HCT116 (cell line): ENCODE results near the gene CCDC148. TPM values are rescaled to one million over a fixed set of nuclear protein-coding genes. Genes with fewer than 3 reads are reported as not detected.

Experiments
- ATAC-seq: fragments of 200-7000 bp; cut with Tn5 transposase; 2 replicates; pipeline ENCODE4 v1.9.1; 2020; ENCODE audit warnings: mild to moderate bottlenecking, moderate library complexity
- BruUV-seq: library from RNA; stranded (reverse); fragments of 400-500 nt; replicated peaks from 2 replicates; lab custom pipeline; 2021; lab: Mats Ljungman, UMichigan
- CTCF ChIA-PET: fragments of 300-600 bp; sonication (Branson Sonifier 250); formaldehyde crosslinking; loops from one replicate; lab custom pipeline; 2021; ENCODE audit warnings: antibody characterized with exemption; lab: Charles Lee
- POLR2A ChIA-PET: fragments of 300-600, 350-600 bp; sonication (Branson Sonifier 250); formaldehyde crosslinking; loops from one replicate; lab custom pipeline; 2021; ENCODE audit warnings: antibody characterized with exemption; lab: Charles Lee
- RAD21 ChIA-PET, 2 experiments: fragments of 300-600 bp; sonication (Branson Sonifier 250); formaldehyde crosslinking; loops; one replicate each; lab custom pipeline; 2023; ENCODE audit warnings: low total read pairs in 2 of 2; ENCODE audit not compliant: uncharacterized antibody in 2 of 2, unreplicated experiment in 2 of 2, low non-redundant PET in 1 of 2; lab: Charles Lee
- DNase-seq: peaks from one replicate; pipeline ENCODE4 v3.0.0-alpha.2; 2010; ENCODE audit warnings: low read depth, low spot score
- H2AFZ ChIP-seq: fragments of 200-600 bp; shearing (Covaris generic), sonication (generic); 2 replicates; pipeline ENCODE4 v1.6.1; 2017; ENCODE audit warnings: low read depth, mixed run types, mixed read lengths, antibody characterized with exemption, low read length; ENCODE audit not compliant: poor library complexity, severe bottlenecking
- H3K27ac ChIP-seq: 2 replicates; pipeline ENCODE4 v1.5.1; 2012; ENCODE audit warnings: low read depth, low read length
- H3K27me3 ChIP-seq: fragments of 200-600 bp; sonication (generic); 2 replicates; pipeline ENCODE4 v1.6.1; 2016; ENCODE audit warnings: mixed run types, low read length, mixed read lengths; ENCODE audit not compliant: insufficient read depth
- H3K36me3 ChIP-seq, 2 experiments: fragments of 200-500 bp in 1 of 2; fragments of 200-600 bp in 1 of 2; sonication (Bioruptor generic) in 1 of 2; sonication (generic) in 1 of 2; 2 replicates each; pipeline versions ENCODE4 v1.5.1 to v1.6.1; 2014 to 2016; ENCODE audit warnings: low read length in 2 of 2, inconsistent platforms in 1 of 2, mixed read lengths in 1 of 2, mixed run types in 1 of 2; ENCODE audit not compliant: insufficient read depth in 2 of 2, control insufficient read depth in 1 of 2
- H3K4me1 ChIP-seq, 2 experiments: fragments of 200-600 bp in 1 of 2; sonication (generic) in 1 of 2; 2 replicates each; pipeline versions ENCODE4 v1.5.1 to v1.6.1; 2012 to 2017; ENCODE audit warnings: low read length in 2 of 2, inconsistent platforms in 1 of 2, mild to moderate bottlenecking in 1 of 2, mixed read lengths in 1 of 2, mixed run types in 1 of 2, moderate library complexity in 1 of 2; ENCODE audit not compliant: insufficient read depth in 2 of 2, control insufficient read depth in 1 of 2
- H3K4me2 ChIP-seq: fragments of 200-600 bp; sonication (generic); 2 replicates; pipeline ENCODE4 v1.6.1; 2017; ENCODE audit warnings: mixed run types, low read length, mixed read lengths
- H3K4me3 ChIP-seq, 2 experiments: fragments of 200-600 bp in 1 of 2; sonication (generic) in 1 of 2; replicated peaks in 1 of 2; 2 replicates each; pipeline ENCODE4 v1.5.1; 2011 to 2016; ENCODE audit warnings: low read length in 2 of 2, control low read depth in 1 of 2, low read depth in 1 of 2, mild to moderate bottlenecking in 1 of 2, mixed read lengths in 1 of 2, mixed run types in 1 of 2
- H3K79me2 ChIP-seq: fragments of 200-600 bp; sonication (generic); 2 replicates; pipeline ENCODE4 v1.6.1; 2017; ENCODE audit warnings: mild to moderate bottlenecking, mixed run types, low read length, moderate library complexity, mixed read lengths; ENCODE audit not compliant: insufficient read depth
- H3K9ac ChIP-seq: fragments of 200-600 bp; sonication (generic); 2 replicates; pipeline ENCODE4 v1.6.1; 2016; ENCODE audit warnings: low read length, mixed read lengths
- H3K9me2 ChIP-seq: fragments of 200-600 bp; sonication (generic), shearing (Covaris generic); 2 replicates; pipeline ENCODE4 v1.6.1; 2017; ENCODE audit warnings: mixed run types, mild to moderate bottlenecking, moderate library complexity; ENCODE audit not compliant: insufficient read depth
- H3K9me3 ChIP-seq, 2 experiments: fragments of 200-500 bp in 1 of 2; fragments of 200-600 bp in 1 of 2; sonication (Bioruptor generic) in 1 of 2; sonication (generic) in 1 of 2; 2 replicates each; pipeline ENCODE4 v1.6.1; 2014 to 2017; ENCODE audit warnings: low read length in 2 of 2, mixed read lengths in 2 of 2, inconsistent platforms in 1 of 2, low read depth in 1 of 2, mild to moderate bottlenecking in 1 of 2, mixed run types in 1 of 2, moderate library complexity in 1 of 2; ENCODE audit not compliant: control insufficient read depth in 1 of 2, insufficient read depth in 1 of 2
- H4K20me1 ChIP-seq: fragments of 200-600 bp; sonication (generic), shearing (Covaris generic); 2 replicates; pipeline ENCODE4 v1.6.1; 2017; ENCODE audit warnings: mixed run types, mild to moderate bottlenecking, moderate library complexity; ENCODE audit not compliant: insufficient read depth
- EZH2 ChIP-seq: fragments of 200-600 bp; sonication (generic); IDR thresholded peaks from 2 replicates; pipeline ENCODE4 v1.6.1; 2017; ENCODE audit warnings: antibody characterized with exemption, mixed run types
- EZH2phosphoT487 ChIP-seq: fragments of 200-600 bp; IDR thresholded peaks from 2 replicates; pipeline ENCODE4 v1.6.1; 2018; ENCODE audit warnings: antibody characterized with exemption, borderline replicate concordance
- FOSL1 ChIP-seq: IDR thresholded peaks from 2 replicates; pipeline ENCODE4 v1.6.1; 2012; ENCODE audit warnings: low read depth
- JUND ChIP-seq: IDR thresholded peaks from 2 replicates; pipeline ENCODE4 v1.6.1; 2012
- POLR2A ChIP-seq: IDR thresholded peaks from 2 replicates; pipeline ENCODE4 v1.7.0; 2011; ENCODE audit warnings: borderline replicate concordance; ENCODE audit not compliant: insufficient read depth, insufficient read length; ENCODE audit errors: extremely low read depth
- intact Hi-C: fragments of 100-400 bp; cut with micrococcal nuclease; formaldehyde crosslinking; loops from 2 replicates; pipeline ENCODE4 v1.10.0; 2022
- total RNA-seq: library from RNA; stranded (reverse); gene quantifications from one replicate; pipeline ENCODE4 v1.2.1, GENCODE V29; 2021; ENCODE audit not compliant: unreplicated experiment
- TF ChIP-seq, protein P1 (sequence below): IDR thresholded peaks from 2 replicates; pipeline ENCODE4 v1.6.1; 2011; ENCODE audit warnings: mild to moderate bottlenecking, low read length, moderate library complexity; ENCODE audit not compliant: insufficient replicate concordance; ENCODE audit errors: extremely low read depth
- TF ChIP-seq, protein P2 (sequence below), 3 experiments: fragments of 200-600 bp in 1 of 3; sonication (generic) in 1 of 3; IDR thresholded peaks in 2 of 3; conservative IDR thresholded peaks in 1 of 3; 2 replicates each; pipeline ENCODE4 v1.5.1; 2012 to 2017; ENCODE audit warnings: low read depth in 2 of 3, low read length in 2 of 3, antibody characterized with exemption in 1 of 3, borderline replicate concordance in 1 of 3, control low read depth in 1 of 3, mild to moderate bottlenecking in 1 of 3, mixed read lengths in 1 of 3, mixed run types in 1 of 3, moderate library complexity in 1 of 3; ENCODE audit not compliant: insufficient read depth in 1 of 3

The CCDC148 gene
- total RNA-seq, 1 experiment from 2014 or later: 0.59 TPM

DNA sequence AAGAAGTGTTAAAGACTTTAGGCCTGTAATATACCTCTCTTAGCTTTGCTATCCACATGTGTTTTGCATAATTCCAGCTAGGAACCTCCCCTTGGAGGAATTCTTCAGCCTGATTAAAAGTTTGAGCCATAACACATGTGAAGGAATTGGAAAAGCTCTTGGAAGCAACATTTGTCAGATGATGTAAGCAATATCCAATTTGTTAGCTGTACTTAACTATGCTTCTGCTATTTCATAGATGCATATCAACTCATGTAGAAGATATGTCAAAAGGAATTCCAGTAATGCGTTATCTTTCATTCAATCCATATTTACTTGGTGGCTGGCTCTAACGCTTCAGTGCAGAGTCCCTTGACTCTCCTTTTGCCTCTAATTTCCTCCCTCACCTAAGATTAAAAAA lies 46.4 kb upstream of the CCDC148 start:
- Histone ChIP-seq H3K79me2 (peaks cover 54% of the 10 kb centered on the region), H3K36me3 (no peaks in the 10 kb centered on the region), H3K9me2 (no peaks in the 10 kb centered on the region), H2AFZ (no peak overlapping the region), H3K4me1 (peaks cover 3 to 18% of the 10 kb centered on the region in 2 experiments; a peak in 2 of 4 replicates), H4K20me1 (no peaks in the 10 kb centered on the region), H3K4me3 (no peak overlapping the region), H3K9me3 (no peaks in the 10 kb centered on the region), H3K4me2 (no peak overlapping the region), H3K27me3 (no peaks in the 10 kb centered on the region), H3K9ac (no peak overlapping the region), H3K27ac (no peak overlapping the region)
- no peak for TF ChIP-seq POLR2A
- no peak for TF ChIP-seq FOSL1
- no peak for TF ChIP-seq EZH2
- TF ChIP-seq EZH2phosphoT487: no peak
- TF ChIP-seq, protein P1, sequence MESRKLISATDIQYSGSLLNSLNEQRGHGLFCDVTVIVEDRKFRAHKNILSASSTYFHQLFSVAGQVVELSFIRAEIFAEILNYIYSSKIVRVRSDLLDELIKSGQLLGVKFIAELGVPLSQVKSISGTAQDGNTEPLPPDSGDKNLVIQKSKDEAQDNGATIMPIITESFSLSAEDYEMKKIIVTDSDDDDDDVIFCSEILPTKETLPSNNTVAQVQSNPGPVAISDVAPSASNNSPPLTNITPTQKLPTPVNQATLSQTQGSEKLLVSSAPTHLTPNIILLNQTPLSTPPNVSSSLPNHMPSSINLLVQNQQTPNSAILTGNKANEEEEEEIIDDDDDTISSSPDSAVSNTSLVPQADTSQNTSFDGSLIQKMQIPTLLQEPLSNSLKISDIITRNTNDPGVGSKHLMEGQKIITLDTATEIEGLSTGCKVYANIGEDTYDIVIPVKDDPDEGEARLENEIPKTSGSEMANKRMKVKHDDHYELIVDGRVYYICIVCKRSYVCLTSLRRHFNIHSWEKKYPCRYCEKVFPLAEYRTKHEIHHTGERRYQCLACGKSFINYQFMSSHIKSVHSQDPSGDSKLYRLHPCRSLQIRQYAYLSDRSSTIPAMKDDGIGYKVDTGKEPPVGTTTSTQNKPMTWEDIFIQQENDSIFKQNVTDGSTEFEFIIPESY: no peak
- no peak for TF ChIP-seq JUND
- TF ChIP-seq, protein P2, sequence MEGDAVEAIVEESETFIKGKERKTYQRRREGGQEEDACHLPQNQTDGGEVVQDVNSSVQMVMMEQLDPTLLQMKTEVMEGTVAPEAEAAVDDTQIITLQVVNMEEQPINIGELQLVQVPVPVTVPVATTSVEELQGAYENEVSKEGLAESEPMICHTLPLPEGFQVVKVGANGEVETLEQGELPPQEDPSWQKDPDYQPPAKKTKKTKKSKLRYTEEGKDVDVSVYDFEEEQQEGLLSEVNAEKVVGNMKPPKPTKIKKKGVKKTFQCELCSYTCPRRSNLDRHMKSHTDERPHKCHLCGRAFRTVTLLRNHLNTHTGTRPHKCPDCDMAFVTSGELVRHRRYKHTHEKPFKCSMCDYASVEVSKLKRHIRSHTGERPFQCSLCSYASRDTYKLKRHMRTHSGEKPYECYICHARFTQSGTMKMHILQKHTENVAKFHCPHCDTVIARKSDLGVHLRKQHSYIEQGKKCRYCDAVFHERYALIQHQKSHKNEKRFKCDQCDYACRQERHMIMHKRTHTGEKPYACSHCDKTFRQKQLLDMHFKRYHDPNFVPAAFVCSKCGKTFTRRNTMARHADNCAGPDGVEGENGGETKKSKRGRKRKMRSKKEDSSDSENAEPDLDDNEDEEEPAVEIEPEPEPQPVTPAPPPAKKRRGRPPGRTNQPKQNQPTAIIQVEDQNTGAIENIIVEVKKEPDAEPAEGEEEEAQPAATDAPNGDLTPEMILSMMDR (IDR thresholded peaks at IDR 0.05 in 2 of 3, conservative IDR thresholded peaks at IDR 0.05 in 1 of 3; ENCODE audit: borderline replicate concordance in 1 of 3, insufficient read depth in 1 of 3, low read depth in 2 of 3, low read length in 2 of 3): no peak
- ChIA-PET RAD21 (no interaction called here), CTCF (no interaction called here), POLR2A (no interaction called here)
- intact Hi-C loops: no loop called here
- DNase-seq (no peak), ATAC-seq (no peak)
- BruUV-seq: no TSS peak
